Stimulated activated CD8-positive, alpha-beta memory T cell treated with anti-CD3 and anti-CD28 coated beads, Interleukin-2, amount 100 ng/mL, for 48 hours (primary cell): Measurements from ENCODE around the gene STKLD1.

Experiments
- DNase-seq, 2 donors: peaks; one replicate each; pipeline ENCODE4 v3.0.0-alpha.2; 2020; ENCODE audit warnings: low read depth in 2 of 2

The STKLD1 gene

GRCh38 chr9:133417541-133418461 lies 41.6 kb downstream of the STKLD1 start, which contains the start of gene REXO4:
Gene REXO4 (minus strand): TSS chr9:133418010. CDS start chr9:133417844, 166 bp downstream.
- DNase-seq: peak; percentile 81 to 85

DNA sequence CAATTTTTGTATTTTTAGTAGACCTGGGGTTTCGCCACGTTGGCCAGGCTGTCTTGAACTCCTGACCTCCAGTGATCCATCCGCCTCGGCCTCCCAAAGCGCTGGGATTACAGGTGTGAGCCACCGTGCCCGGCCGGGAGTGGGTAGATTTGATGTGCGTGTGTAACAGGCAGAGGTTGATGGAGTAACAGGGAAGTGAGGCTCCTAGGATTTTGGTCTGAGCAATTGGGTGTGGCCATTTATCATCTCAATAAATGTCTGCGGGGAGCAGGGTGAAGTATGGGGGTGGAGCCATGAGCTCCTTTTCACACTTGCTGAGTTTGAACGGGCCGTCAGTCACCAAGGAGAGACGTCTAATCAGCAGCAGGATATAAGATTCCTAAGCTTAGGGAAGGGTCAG lies 42.8 kb downstream of the STKLD1 start:
- no peak for DNase-seq

DNA sequence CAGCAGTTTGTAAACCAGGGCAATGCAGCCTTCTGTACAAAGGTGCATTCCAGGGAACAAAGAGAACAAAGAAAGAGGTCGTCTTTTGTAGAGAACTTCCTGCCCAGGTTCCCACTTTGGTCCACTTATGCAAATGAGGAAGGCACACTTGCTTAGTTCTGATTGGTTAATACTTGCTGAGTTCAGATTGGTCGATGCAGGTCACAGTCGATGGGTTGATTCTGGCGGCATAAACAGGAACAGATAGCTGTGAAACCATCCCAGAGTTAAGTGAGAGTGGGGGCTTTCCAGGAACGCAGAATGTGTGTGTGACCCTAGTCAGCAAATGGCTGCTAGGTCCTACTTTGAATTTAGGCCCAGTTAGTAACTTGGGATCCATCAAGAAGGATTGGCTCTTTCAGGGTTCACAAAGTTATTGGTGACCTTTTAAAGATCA lies 44.2 kb downstream of the STKLD1 start:
- DNase-seq: no peak

- peak; percentile 38 to 45 for DNase-seq
Measured at GRCh38 chr9:133421615-133422542, 45.7 kb downstream of the STKLD1 start, which contains the start of gene ADAMTS13. Gene ADAMTS13 (plus strand): TSS chr9:133422367. CDS start chr9:133422444, 77 bp downstream.

GRCh38 chr9:133423216-133423615 lies 47.0 kb downstream of the STKLD1 start:
- no peak for DNase-seq

GRCh38 chr9:133424187-133424586 lies 48.0 kb downstream of the STKLD1 start:
- DNase-seq: no peak

- DNase-seq: no peak
Measured at GRCh38 chr9:133425049-133425632, 49.0 kb downstream of the STKLD1 start.

DNA sequence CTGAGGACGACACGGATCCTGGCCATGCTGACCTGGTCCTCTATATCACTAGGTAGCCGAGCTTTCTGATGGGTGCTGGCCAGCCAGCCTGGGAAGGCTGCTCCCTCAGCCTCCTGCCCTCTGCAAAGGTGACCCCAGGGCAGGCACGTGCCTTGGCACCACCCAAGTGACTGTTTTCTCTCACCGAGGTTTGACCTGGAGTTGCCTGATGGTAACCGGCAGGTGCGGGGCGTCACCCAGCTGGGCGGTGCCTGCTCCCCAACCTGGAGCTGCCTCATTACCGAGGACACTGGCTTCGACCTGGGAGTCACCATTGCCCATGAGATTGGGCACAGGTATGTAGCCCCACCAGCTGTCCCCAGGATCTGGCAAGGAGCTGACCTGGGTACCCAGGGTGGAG lies 49.8 kb downstream of the STKLD1 start:
- no peak for DNase-seq

- DNase-seq: no peak
Measured at GRCh38 chr9:133427658-133428348, 51.6 kb downstream of the STKLD1 start.

DNA sequence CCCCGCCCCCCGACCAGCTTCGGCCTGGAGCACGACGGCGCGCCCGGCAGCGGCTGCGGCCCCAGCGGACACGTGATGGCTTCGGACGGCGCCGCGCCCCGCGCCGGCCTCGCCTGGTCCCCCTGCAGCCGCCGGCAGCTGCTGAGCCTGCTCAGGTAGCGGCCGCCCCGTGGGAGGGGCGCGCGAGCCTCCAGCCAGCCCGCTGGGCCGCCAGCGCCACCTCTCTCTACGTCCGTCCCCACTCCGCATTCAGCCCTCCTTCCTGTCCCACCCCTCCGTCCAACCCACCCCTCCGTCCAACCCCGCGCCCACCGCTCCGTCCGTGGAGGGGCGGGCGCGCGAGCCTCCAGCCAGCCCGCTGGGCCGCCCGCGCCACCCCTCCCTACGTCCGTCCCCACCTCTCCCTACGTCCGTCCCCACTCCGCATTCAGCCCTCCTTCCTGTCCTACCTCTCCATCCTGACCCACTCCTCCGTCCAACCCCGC lies 52.5 kb downstream of the STKLD1 start:
- no peak for DNase-seq

DNA sequence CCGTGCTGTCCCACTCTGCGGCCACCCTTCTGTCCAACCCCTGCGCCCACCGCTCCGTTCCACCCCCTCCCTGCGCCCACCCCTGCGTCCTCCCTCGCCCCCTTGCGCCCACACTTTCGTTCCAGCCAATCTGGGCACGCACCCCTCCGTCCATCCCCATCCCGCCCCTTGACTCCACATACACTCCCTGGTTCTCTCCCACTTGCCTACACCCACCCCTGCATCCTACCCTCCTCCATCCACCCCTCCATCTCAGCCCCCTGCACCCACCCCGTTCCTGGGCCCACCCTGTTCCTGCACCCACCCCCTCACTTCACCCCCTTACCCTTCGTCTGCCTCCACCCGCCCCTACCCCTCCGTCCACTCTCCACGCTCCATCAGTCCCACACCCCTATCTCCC lies 53.0 kb downstream of the STKLD1 start:
- DNase-seq: no peak

GRCh38 chr9:133429641-133430161 lies 53.5 kb downstream of the STKLD1 start:
- DNase-seq: no peak

DNA sequence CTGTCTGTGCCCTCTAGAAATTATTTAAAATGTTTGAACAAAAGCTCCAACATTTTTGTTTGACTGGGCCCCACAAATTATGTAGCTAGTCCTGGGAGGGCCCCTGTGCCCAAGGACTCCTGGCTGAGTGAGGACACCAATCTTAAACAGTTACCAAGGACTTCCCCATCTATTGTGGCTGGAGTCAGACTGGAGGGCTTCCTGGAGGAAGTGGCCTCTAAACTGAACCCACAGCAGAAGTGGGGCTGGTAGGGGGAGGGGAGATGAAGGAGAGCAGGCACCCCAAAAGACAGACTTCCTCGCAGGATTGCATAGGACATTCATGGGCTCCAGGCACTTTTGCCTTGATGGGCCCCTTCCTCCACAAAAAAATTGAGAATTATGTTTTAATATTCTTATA lies 54.1 kb downstream of the STKLD1 start:
- no peak for DNase-seq

DNA sequence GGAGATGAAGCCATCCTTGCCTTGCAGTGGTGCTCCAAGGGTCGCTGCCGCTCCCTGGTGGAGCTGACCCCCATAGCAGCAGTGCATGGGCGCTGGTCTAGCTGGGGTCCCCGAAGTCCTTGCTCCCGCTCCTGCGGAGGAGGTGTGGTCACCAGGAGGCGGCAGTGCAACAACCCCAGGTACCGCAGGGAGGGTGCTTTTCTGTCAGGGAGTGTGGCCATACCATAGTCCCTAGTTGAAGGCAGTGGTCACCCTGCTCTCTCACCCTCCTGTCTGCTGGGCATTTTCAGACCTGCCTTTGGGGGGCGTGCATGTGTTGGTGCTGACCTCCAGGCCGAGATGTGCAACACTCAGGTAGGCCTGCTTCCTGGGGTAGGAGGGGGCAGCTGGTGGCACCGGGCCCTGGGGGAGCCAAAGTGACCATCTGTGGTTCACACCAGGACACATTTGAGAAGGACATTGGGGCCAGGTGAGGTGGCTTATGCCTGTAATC lies 57.2 kb downstream of the STKLD1 start:
- no peak for DNase-seq

- DNase-seq: no peak
Measured at GRCh38 chr9:133436681-133437080, 60.5 kb downstream of the STKLD1 start.

DNA sequence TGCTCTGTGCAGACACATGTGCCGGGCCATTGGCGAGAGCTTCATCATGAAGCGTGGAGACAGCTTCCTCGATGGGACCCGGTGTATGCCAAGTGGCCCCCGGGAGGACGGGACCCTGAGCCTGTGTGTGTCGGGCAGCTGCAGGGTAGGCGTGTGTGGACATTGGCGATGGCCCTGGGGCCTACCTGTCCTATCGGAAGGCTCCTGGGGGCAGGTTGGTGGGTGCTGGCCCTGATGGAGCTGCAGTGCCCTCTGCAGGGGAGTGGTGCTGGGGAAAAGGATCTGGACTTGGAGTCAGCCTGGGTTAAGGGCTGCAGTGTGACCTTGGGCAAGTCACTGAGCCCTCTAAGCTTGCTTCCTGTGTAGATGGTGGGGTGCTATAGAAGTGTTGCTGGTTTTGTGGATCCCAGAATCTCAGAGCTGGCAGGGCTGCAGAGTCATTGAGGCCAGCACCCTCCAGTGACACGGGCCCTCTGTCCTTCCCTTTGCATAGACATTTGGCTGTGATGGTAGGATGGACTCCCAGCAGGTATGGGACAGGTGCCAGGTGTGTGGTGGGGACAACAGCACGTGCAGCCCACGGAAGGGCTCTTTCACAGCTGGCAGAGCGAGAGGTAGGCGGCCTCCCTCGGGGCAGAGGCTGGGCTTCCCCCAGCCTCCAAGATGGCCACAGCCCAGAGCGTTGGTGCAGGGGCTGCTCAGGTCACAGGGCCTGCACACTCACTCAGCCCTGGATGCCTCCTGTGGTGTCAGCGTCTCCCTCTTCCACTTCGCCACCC lies 61.8 kb downstream of the STKLD1 start:
- no peak for DNase-seq

GRCh38 chr9:133439337-133439736 lies 63.2 kb downstream of the STKLD1 start:
- DNase-seq: no peak

- no peak for DNase-seq
Measured at GRCh38 chr9:133440874-133441273, 64.7 kb downstream of the STKLD1 start.

GRCh38 chr9:133441571-133441970 lies 65.4 kb downstream of the STKLD1 start:
- no peak for DNase-seq

GRCh38 chr9:133443248-133443647 lies 67.1 kb downstream of the STKLD1 start:
- DNase-seq: no peak
